H7 (cell line): ENCODE data around the gene KATNA1. TPM values are rescaled to one million over a fixed set of nuclear protein-coding genes. Genes with fewer than 3 reads are reported as not detected.

Experiments
- DNase-seq: peaks from one replicate; pipeline ENCODE4 v3.0.0; 2012
- H3K27me3 ChIP-seq: 2 replicates; pipeline ENCODE4 v1.6.0; 2011; ENCODE audit warnings: mild to moderate bottlenecking, low read length; ENCODE audit not compliant: control insufficient read depth, insufficient read depth
- H3K36me3 ChIP-seq: replicated peaks from 2 replicates; pipeline ENCODE4 v1.5.1; 2011; ENCODE audit warnings: low read length; ENCODE audit not compliant: control insufficient read depth, insufficient read depth
- H3K4me3 ChIP-seq: 2 replicates; pipeline ENCODE4 v1.5.1; 2011; ENCODE audit warnings: low read depth, mild to moderate bottlenecking, control low read depth, low read length, moderate library complexity; ENCODE audit not compliant: insufficient read depth
- total RNA-seq: library from RNA; depleted of rRNA; stranded (reverse); fragments of >200 nt; shearing (Covaris generic); gene quantifications from 2 replicates; pipeline ENCODE4 v1.2.3, GENCODE V29; 2014

KATNA1 gene
- total RNA-seq, 1 experiment from 2014 or later = 27.2 TPM

- no peaks in the 10 kb centered on the region for H3K27me3 ChIP-seq
- no peak overlapping the region for H3K4me3 ChIP-seq
- no peaks in the 10 kb centered on the region; the same call in 1 of the 2 replicates for H3K36me3 ChIP-seq
- no peak for DNase-seq
Measured at GRCh38 chr6:149642829-149643580, 5.5 kb downstream of the KATNA1 start.

GRCh38 chr6:149636124-149636523 lies 12.4 kb downstream of the KATNA1 start:
- Histone ChIP-seq H3K36me3 (no peaks in the 10 kb centered on the region; the same call in none of the 2 replicates), H3K27me3 (no peaks in the 10 kb centered on the region), H3K4me3 (no peak overlapping the region)
- no peak for DNase-seq

- Histone ChIP-seq H3K4me3 (no peak overlapping the region), H3K36me3 (no peaks in the 10 kb centered on the region; the same call in none of the 2 replicates), H3K27me3 (no peaks in the 10 kb centered on the region)
- DNase-seq = no peak
Measured at GRCh38 chr6:149634315-149634714, 14.2 kb downstream of the KATNA1 start.

GRCh38 chr6:149628875-149629510 lies 19.5 kb downstream of the KATNA1 start:
- Histone ChIP-seq H3K27me3 (no peaks in the 10 kb centered on the region), H3K4me3 (no peak overlapping the region), H3K36me3 (peaks cover 2% of the 10 kb centered on the region; the same call in 1 of the 2 replicates)
- no peak for DNase-seq

- Histone ChIP-seq H3K36me3 (peaks cover 2% of the 10 kb centered on the region; the same call in 1 of the 2 replicates), H3K27me3 (no peaks in the 10 kb centered on the region), H3K4me3 (no peak overlapping the region)
- no peak for DNase-seq
Measured at GRCh38 chr6:149627672-149628071, 20.8 kb downstream of the KATNA1 start.

GRCh38 chr6:149615805-149616204 lies 32.7 kb downstream of the KATNA1 start:
- no peak for DNase-seq
- no peaks in the 10 kb centered on the region for H3K27me3 ChIP-seq
- H3K4me3 ChIP-seq = no peak overlapping the region
- peaks cover under 1% of the 10 kb centered on the region for H3K36me3 ChIP-seq

- no peak overlapping the region for H3K4me3 ChIP-seq
- no peak for DNase-seq
- no peaks in the 10 kb centered on the region for H3K36me3 ChIP-seq
- no peaks in the 10 kb centered on the region for H3K27me3 ChIP-seq
Measured at GRCh38 chr6:149614337-149614736, 34.2 kb downstream of the KATNA1 start.

GRCh38 chr6:149608381-149608982 lies 40.0 kb downstream of the KATNA1 start:
- H3K36me3 ChIP-seq = no peaks in the 10 kb centered on the region; the same call in 1 of the 2 replicates
- DNase-seq = no peak
- no peaks in the 10 kb centered on the region for H3K27me3 ChIP-seq
- H3K4me3 ChIP-seq = no peak overlapping the region

GRCh38 chr6:149600508-149600907 lies 48.0 kb downstream of the KATNA1 start:
- peaks cover 4% of the 10 kb centered on the region for H3K36me3 ChIP-seq

GRCh38 chr6:149593408-149593807 lies 55.1 kb downstream of the KATNA1 start:
- Histone ChIP-seq H3K36me3 (peaks cover 22% of the 10 kb centered on the region), H3K27me3 (no peaks in the 10 kb centered on the region)

More at GRCh38 chr6:149600508-149600907, 48.0 kb downstream of the KATNA1 start:
- Histone ChIP-seq H3K4me3 (no peak overlapping the region), H3K27me3 (no peaks in the 10 kb centered on the region)
- DNase-seq = no peak

GRCh38 chr6:149592983-149593382 lies 55.5 kb downstream of the KATNA1 start:
- no peaks in the 10 kb centered on the region for H3K27me3 ChIP-seq
- peaks cover 22% of the 10 kb centered on the region for H3K36me3 ChIP-seq
- no peak for DNase-seq
- H3K4me3 ChIP-seq = no peak overlapping the region

More at GRCh38 chr6:149593408-149593807, 55.1 kb downstream of the KATNA1 start:
- no peak overlapping the region for H3K4me3 ChIP-seq
- DNase-seq = no peak

- Histone ChIP-seq H3K4me3 (no peak overlapping the region), H3K27me3 (no peaks in the 10 kb centered on the region), H3K36me3 (peaks cover 21% of the 10 kb centered on the region)
- DNase-seq = no peak
Measured at GRCh38 chr6:149586149-149586548, 62.4 kb downstream of the KATNA1 start.

GRCh38 chr6:149581349-149581748 lies 67.2 kb downstream of the KATNA1 start:
- H3K27me3 ChIP-seq = no peaks in the 10 kb centered on the region
- peaks cover 13% of the 10 kb centered on the region for H3K36me3 ChIP-seq
- no peak overlapping the region for H3K4me3 ChIP-seq
- no peak for DNase-seq

GRCh38 chr6:149580880-149581279 lies 67.6 kb downstream of the KATNA1 start:
- Histone ChIP-seq H3K4me3 (no peak overlapping the region), H3K36me3 (peaks cover 15% of the 10 kb centered on the region), H3K27me3 (no peaks in the 10 kb centered on the region)

More at GRCh38 chr6:149580880-149581279, 67.6 kb downstream of the KATNA1 start:
- no peak for DNase-seq
